ENCODE results near the gene C2CD4C.

Gene C2CD4C

GRCh38 chr19:372306-372890, 36.5 kb downstream of the C2CD4C start:
- no peak overlapping the region for H3K27ac ChIP-seq (ENCODE audit: low read length)
- H3K36me3 ChIP-seq (replicated peaks; ENCODE audit: low read depth, low read length), result no peaks in the 10 kb centered on the region
- no peak for TF ChIP-seq EZH2phosphoT487 (IDR thresholded peaks at IDR 0.05; ENCODE audit: low read depth)
- TF ChIP-seq, protein P1, sequence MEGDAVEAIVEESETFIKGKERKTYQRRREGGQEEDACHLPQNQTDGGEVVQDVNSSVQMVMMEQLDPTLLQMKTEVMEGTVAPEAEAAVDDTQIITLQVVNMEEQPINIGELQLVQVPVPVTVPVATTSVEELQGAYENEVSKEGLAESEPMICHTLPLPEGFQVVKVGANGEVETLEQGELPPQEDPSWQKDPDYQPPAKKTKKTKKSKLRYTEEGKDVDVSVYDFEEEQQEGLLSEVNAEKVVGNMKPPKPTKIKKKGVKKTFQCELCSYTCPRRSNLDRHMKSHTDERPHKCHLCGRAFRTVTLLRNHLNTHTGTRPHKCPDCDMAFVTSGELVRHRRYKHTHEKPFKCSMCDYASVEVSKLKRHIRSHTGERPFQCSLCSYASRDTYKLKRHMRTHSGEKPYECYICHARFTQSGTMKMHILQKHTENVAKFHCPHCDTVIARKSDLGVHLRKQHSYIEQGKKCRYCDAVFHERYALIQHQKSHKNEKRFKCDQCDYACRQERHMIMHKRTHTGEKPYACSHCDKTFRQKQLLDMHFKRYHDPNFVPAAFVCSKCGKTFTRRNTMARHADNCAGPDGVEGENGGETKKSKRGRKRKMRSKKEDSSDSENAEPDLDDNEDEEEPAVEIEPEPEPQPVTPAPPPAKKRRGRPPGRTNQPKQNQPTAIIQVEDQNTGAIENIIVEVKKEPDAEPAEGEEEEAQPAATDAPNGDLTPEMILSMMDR (IDR thresholded peaks at IDR 0.05; ENCODE audit: low read depth, low read length), result no peak
- H2AFZ ChIP-seq (ENCODE audit: low read depth, low read length), result no peak overlapping the region
- no peaks in the 10 kb centered on the region for H4K20me1 ChIP-seq (ENCODE audit: insufficient read depth, low read length)
- no peak overlapping the region for H3K9ac ChIP-seq (ENCODE audit: low read length)
- no peaks in the 10 kb centered on the region for H3K27me3 ChIP-seq (ENCODE audit: low read depth, low read length)
- no peaks in the 10 kb centered on the region for H3K9me3 ChIP-seq (ENCODE audit: insufficient read depth, low read length)
- H3K4me1 ChIP-seq (ENCODE audit: low read length), result no peaks in the 10 kb centered on the region
- no peaks in the 10 kb centered on the region for H3K79me2 ChIP-seq (ENCODE audit: low read length)
- no peak overlapping the region for H3K4me3 ChIP-seq (ENCODE audit: low read length)
- H3K4me2 ChIP-seq (ENCODE audit: low read length), result no peak overlapping the region

- Histone ChIP-seq H3K79me2 (ENCODE audit: low read length) (no peaks in the 10 kb centered on the region), H3K27me3 (ENCODE audit: low read depth, low read length) (no peaks in the 10 kb centered on the region)
Observed at GRCh38 chr19:371501-372168, 37.3 kb downstream of the C2CD4C start.

GRCh38 chr19:370641-371330, 38.2 kb downstream of the C2CD4C start:
- H3K27ac ChIP-seq (ENCODE audit: low read length), result no peak overlapping the region

More at GRCh38 chr19:371501-372168, 37.3 kb downstream of the C2CD4C start:
- Histone ChIP-seq H3K4me2 (ENCODE audit: low read length) (no peak overlapping the region), H3K9ac (ENCODE audit: low read length) (no peak overlapping the region), H3K9me3 (ENCODE audit: insufficient read depth, low read length) (no peaks in the 10 kb centered on the region), H3K36me3 (replicated peaks; ENCODE audit: low read depth, low read length) (no peaks in the 10 kb centered on the region), H3K4me3 (ENCODE audit: low read length) (no peak overlapping the region), H2AFZ (ENCODE audit: low read depth, low read length) (no peak overlapping the region), H3K27ac (ENCODE audit: low read length) (no peak overlapping the region), H3K4me1 (ENCODE audit: low read length) (no peaks in the 10 kb centered on the region), H4K20me1 (ENCODE audit: insufficient read depth, low read length) (no peaks in the 10 kb centered on the region)
- TF ChIP-seq, protein P1 (IDR thresholded peaks at IDR 0.05; ENCODE audit: low read depth, low read length), result no peak
- no peak for TF ChIP-seq EZH2phosphoT487 (IDR thresholded peaks at IDR 0.05; ENCODE audit: low read depth)

GRCh38 chr19:369876-370275, 39.1 kb downstream of the C2CD4C start:
- Histone ChIP-seq H3K27me3 (ENCODE audit: low read depth, low read length) (no peaks in the 10 kb centered on the region), H3K9ac (ENCODE audit: low read length) (no peak overlapping the region), H4K20me1 (ENCODE audit: insufficient read depth, low read length) (no peaks in the 10 kb centered on the region), H3K4me2 (ENCODE audit: low read length) (no peak overlapping the region), H2AFZ (ENCODE audit: low read depth, low read length) (no peak overlapping the region), H3K4me1 (ENCODE audit: low read length) (no peaks in the 10 kb centered on the region), H3K4me3 (ENCODE audit: low read length) (no peak overlapping the region), H3K27ac (ENCODE audit: low read length) (no peak overlapping the region), H3K9me3 (ENCODE audit: insufficient read depth, low read length) (no peaks in the 10 kb centered on the region), H3K79me2 (ENCODE audit: low read length) (no peaks in the 10 kb centered on the region), H3K36me3 (replicated peaks; ENCODE audit: low read depth, low read length) (no peaks in the 10 kb centered on the region)
- TF ChIP-seq EZH2phosphoT487 (IDR thresholded peaks at IDR 0.05; ENCODE audit: low read depth), result no peak
- TF ChIP-seq, protein P1 (IDR thresholded peaks at IDR 0.05; ENCODE audit: low read depth, low read length), result no peak

More at GRCh38 chr19:370641-371330, 38.2 kb downstream of the C2CD4C start:
- Histone ChIP-seq H3K27me3 (ENCODE audit: low read depth, low read length) (no peaks in the 10 kb centered on the region), H3K36me3 (replicated peaks; ENCODE audit: low read depth, low read length) (no peaks in the 10 kb centered on the region), H3K4me3 (ENCODE audit: low read length) (no peak overlapping the region), H3K4me2 (ENCODE audit: low read length) (no peak overlapping the region), H3K9me3 (ENCODE audit: insufficient read depth, low read length) (no peaks in the 10 kb centered on the region), H4K20me1 (ENCODE audit: insufficient read depth, low read length) (no peaks in the 10 kb centered on the region), H3K79me2 (ENCODE audit: low read length) (no peaks in the 10 kb centered on the region), H3K9ac (ENCODE audit: low read length) (no peak overlapping the region), H2AFZ (ENCODE audit: low read depth, low read length) (no peak overlapping the region), H3K4me1 (ENCODE audit: low read length) (no peaks in the 10 kb centered on the region)
- TF ChIP-seq, protein P1 (IDR thresholded peaks at IDR 0.05; ENCODE audit: low read depth, low read length), result no peak
- no peak for TF ChIP-seq EZH2phosphoT487 (IDR thresholded peaks at IDR 0.05; ENCODE audit: low read depth)

All from OCI-LY3 (cell line).